Muscle layer of colon (tissue), 2 donors: ENCODE results near the gene ARHGEF37.
"Not testable (repeated sequence)": the region's sequence is repeated elsewhere in the genome, so short reads cannot be mapped to it uniquely, and the experiment has no call there.

Source experiments
- H3K27ac ChIP-seq: one replicate; pipeline ENCODE4 v1.7.0; 2013; ENCODE audit warnings: low read depth, mild to moderate bottlenecking, low read length, moderate library complexity
- H3K27me3 ChIP-seq, 2 donors: one replicate each; pipeline ENCODE4 v1.7.0; 2013; ENCODE audit warnings: low read length in 2 of 2, mild to moderate bottlenecking in 2 of 2; ENCODE audit not compliant: insufficient read depth in 2 of 2, control insufficient read depth in 1 of 2
- H3K36me3 ChIP-seq: one replicate; pipeline ENCODE4 v1.7.0; 2013; ENCODE audit warnings: mild to moderate bottlenecking, low read length; ENCODE audit not compliant: insufficient read depth
- H3K4me1 ChIP-seq: one replicate; pipeline ENCODE4 v1.7.0; 2013; ENCODE audit warnings: mild to moderate bottlenecking, low read length; ENCODE audit not compliant: insufficient read depth
- H3K4me3 ChIP-seq, 2 donors: one replicate each; pipeline ENCODE4 v1.7.0; 2013; ENCODE audit warnings: low read length in 2 of 2, low read depth in 1 of 2, mild to moderate bottlenecking in 1 of 2, moderate library complexity in 1 of 2
- H3K9ac ChIP-seq: one replicate; pipeline ENCODE4 v1.7.0; 2013; ENCODE audit warnings: low read length
- H3K9me3 ChIP-seq: one replicate; pipeline ENCODE4 v1.7.0; 2013; ENCODE audit warnings: mild to moderate bottlenecking, low read length
- donor health status: abdominal sarcoma.
- donor health status: Adenocarcinoma of cecum.

Gene ARHGEF37

GRCh38 chr5:149549461-149550267 lies 31.6 kb upstream of the ARHGEF37 start:
- Histone ChIP-seq H3K27ac (peak overlapping the region; percentile 99), H3K9me3 (no peaks in the 10 kb centered on the region), H3K4me1 (peaks cover 34% of the 10 kb centered on the region), H3K9ac (peak overlapping the region; percentile 99), H3K27me3 (no peaks in the 10 kb centered on the region), H3K36me3 (peaks cover 13% of the 10 kb centered on the region), H3K4me3 (peak overlapping the region; percentile 97 to 98)

GRCh38 chr5:149550268-149550583 lies 31.1 kb upstream of the ARHGEF37 start:
- H3K27me3 ChIP-seq: no peaks in the 10 kb centered on the region
- peaks cover 31% of the 10 kb centered on the region for H3K4me1 ChIP-seq
- H3K36me3 ChIP-seq: peaks cover 13% of the 10 kb centered on the region
- peak overlapping the region; percentile 97 to 98 for H3K4me3 ChIP-seq
- peak overlapping the region; percentile 99 for H3K27ac ChIP-seq
- H3K9me3 ChIP-seq: no peaks in the 10 kb centered on the region
- peak overlapping the region; percentile 99 for H3K9ac ChIP-seq

- Histone ChIP-seq H3K4me1 (peaks cover 27% of the 10 kb centered on the region), H3K4me3 (peak overlapping the region; percentile 97 to 98), H3K9me3 (no peaks in the 10 kb centered on the region), H3K36me3 (peaks cover 13% of the 10 kb centered on the region), H3K27me3 (no peaks in the 10 kb centered on the region), H3K27ac (peak overlapping the region; percentile 99), H3K9ac (peak overlapping the region; percentile 99)
These were observed 30.6 kb upstream of the ARHGEF37 start for GRCh38 chr5:149550594-149551226.

- Histone ChIP-seq H3K27me3 (no peaks in the 10 kb centered on the region), H3K9ac (peak within 1 kb of the TSS; percentile 99), H3K27ac (peak within 1 kb of the TSS; percentile 99), H3K9me3 (no peaks in the 10 kb centered on the region), H3K36me3 (peaks cover 13% of the 10 kb centered on the region), H3K4me3 (peak within 1 kb of the TSS; percentile 97 to 98), H3K4me1 (peaks cover 27% of the 10 kb centered on the region)
These were observed 29.9 kb upstream of the ARHGEF37 start, which contains the start of gene CSNK1A1 for GRCh38 chr5:149551227-149552037. TSS of gene CSNK1A1 (minus strand) at chr5:149551439. CDS start at chr5:149550964, 475 bp downstream.

- Histone ChIP-seq H3K27me3 (no peaks in the 10 kb centered on the region), H3K27ac (peak overlapping the region; percentile 99), H3K4me1 (peaks cover 22% of the 10 kb centered on the region), H3K9me3 (no peaks in the 10 kb centered on the region), H3K4me3 (peak overlapping the region; percentile 39 to 98), H3K36me3 (peaks cover 13% of the 10 kb centered on the region), H3K9ac (peak overlapping the region; percentile 99)
These were observed 29.2 kb upstream of the ARHGEF37 start for GRCh38 chr5:149552038-149552494.

GRCh38 chr5:149552553-149553160 lies 28.6 kb upstream of the ARHGEF37 start:
- Histone ChIP-seq H3K9ac (no peak overlapping the region), H3K36me3 (peaks cover 13% of the 10 kb centered on the region), H3K9me3 (no peaks in the 10 kb centered on the region), H3K4me3 (no peak overlapping the region), H3K4me1 (peaks cover 16% of the 10 kb centered on the region), H3K27me3 (no peaks in the 10 kb centered on the region), H3K27ac (no peak overlapping the region)

GRCh38 chr5:149559706-149560105 lies 21.6 kb upstream of the ARHGEF37 start:
- Histone ChIP-seq H3K27me3 (no peaks in the 10 kb centered on the region), H3K9ac (no peak overlapping the region), H3K4me1 (peaks cover 30% of the 10 kb centered on the region), H3K4me3 (no peak overlapping the region), H3K27ac (no peak overlapping the region), H3K36me3 (no peaks in the 10 kb centered on the region), H3K9me3 (no peaks in the 10 kb centered on the region)

GRCh38 chr5:149561848-149562247 lies 19.4 kb upstream of the ARHGEF37 start:
- H3K4me1 ChIP-seq: peaks cover 31% of the 10 kb centered on the region
- H3K36me3 ChIP-seq: no peaks in the 10 kb centered on the region
- H3K9ac ChIP-seq: no peak overlapping the region
- peak overlapping the region; percentile 84 for H3K27ac ChIP-seq
- peak overlapping the region in 1 of 2 donors; percentile 7 for H3K4me3 ChIP-seq
- H3K27me3 ChIP-seq: no peaks in the 10 kb centered on the region
- H3K9me3 ChIP-seq: no peaks in the 10 kb centered on the region

- Histone ChIP-seq H3K27ac (peak overlapping the region; percentile 61), H3K9me3 (no peaks in the 10 kb centered on the region)
These were observed 17.8 kb upstream of the ARHGEF37 start for GRCh38 chr5:149563466-149563865.

GRCh38 chr5:149564542-149565140 lies 16.7 kb upstream of the ARHGEF37 start:
- not testable (repeated sequence) for H3K9me3 ChIP-seq, H3K4me3 ChIP-seq, H3K27ac ChIP-seq, H3K9ac ChIP-seq, H3K36me3 ChIP-seq, H3K27me3 ChIP-seq
- H3K4me1 ChIP-seq: peaks cover 31% of the 10 kb centered on the region

More at GRCh38 chr5:149563466-149563865, 17.8 kb upstream of the ARHGEF37 start:
- Histone ChIP-seq H3K4me3 (no peak overlapping the region), H3K27me3 (no peaks in the 10 kb centered on the region), H3K36me3 (no peaks in the 10 kb centered on the region), H3K4me1 (peaks cover 31% of the 10 kb centered on the region), H3K9ac (no peak overlapping the region)
